GM23338 (cell line): ENCODE data around the gene ZBTB20. TPM values are rescaled to one million over a fixed set of nuclear protein-coding genes. Genes with fewer than 3 reads are reported as not detected.

Experiments used
- ATAC-seq: fragments of 200-7000 bp; cut with Tn5 transposase; 3 replicates; pipeline ENCODE4 v1.9.1; 2020
- DNase-seq: peaks from one replicate; pipeline ENCODE4 v3.0.0-alpha.2; 2015; ENCODE audit warnings: low spot score
- H2AFZ ChIP-seq: fragments of 200-600 bp; sonication (generic); 2 replicates; pipeline ENCODE4 v1.8.0; 2016; ENCODE audit warnings: antibody characterized with exemption, mild to moderate bottlenecking, moderate library complexity
- H3F3A ChIP-seq: fragments of 200-600 bp; sonication (generic); replicated peaks from 2 replicates; pipeline ENCODE4 v1.8.0; 2017; ENCODE audit warnings: antibody characterized with exemption, mixed run types, low read depth
- H3K27ac ChIP-seq: fragments of 200-600 bp; sonication (generic); 2 replicates; pipeline ENCODE4 v1.6.1; 2016; ENCODE audit warnings: low read depth
- H3K27me3 ChIP-seq: fragments of 200-600 bp; sonication (generic); 2 replicates; pipeline ENCODE4 v1.8.0; 2016; ENCODE audit warnings: mild to moderate bottlenecking, mixed run types, moderate library complexity; ENCODE audit not compliant: insufficient read depth
- H3K36me3 ChIP-seq: fragments of 200-600 bp; sonication (generic); 2 replicates; pipeline ENCODE4 v1.8.0; 2016; ENCODE audit warnings: mild to moderate bottlenecking; ENCODE audit not compliant: insufficient read depth
- H3K4me1 ChIP-seq: fragments of 200-600 bp; sonication (generic); 2 replicates; pipeline ENCODE4 v1.8.0; 2016; ENCODE audit warnings: mild to moderate bottlenecking, moderate library complexity; ENCODE audit not compliant: insufficient read depth
- H3K4me2 ChIP-seq: fragments of 200-600 bp; sonication (generic); 2 replicates; pipeline ENCODE4 v1.7.1; 2017; ENCODE audit warnings: mixed run types
- H3K4me3 ChIP-seq: fragments of 200-600 bp; sonication (generic); 2 replicates; pipeline ENCODE4 v1.6.1; 2016; ENCODE audit warnings: mixed run types
- H3K79me2 ChIP-seq: fragments of 200-600 bp; sonication (generic); replicated peaks from 2 replicates; pipeline ENCODE4 v1.8.0; 2017; ENCODE audit warnings: mild to moderate bottlenecking; ENCODE audit not compliant: insufficient read depth
- H3K9me2 ChIP-seq: fragments of 200-600 bp; sonication (generic); 2 replicates; pipeline ENCODE4 v1.8.0; 2017; ENCODE audit not compliant: insufficient read depth
- H4K20me1 ChIP-seq: fragments of 200-600 bp; sonication (generic); replicated peaks from 2 replicates; pipeline ENCODE4 v1.8.0; 2017; ENCODE audit warnings: mild to moderate bottlenecking; ENCODE audit not compliant: insufficient read depth
- H3K27ac Mint-ChIP-seq: 2 replicates; pipeline ENCODE4 v1.8.0; 2020; ENCODE audit warnings: inconsistent platforms, mild to moderate bottlenecking, moderate library complexity, mixed read lengths
- H3K27me3 Mint-ChIP-seq: 3 replicates; pipeline ENCODE4 v1.8.0; 2022; ENCODE audit warnings: low read depth, mild to moderate bottlenecking, moderate library complexity, mixed read lengths, inconsistent platforms; ENCODE audit not compliant: insufficient read depth, poor library complexity
- H3K36me3 Mint-ChIP-seq: 3 replicates; pipeline ENCODE4 v1.8.0; 2021; ENCODE audit warnings: low read depth, mild to moderate bottlenecking, inconsistent platforms, moderate library complexity, mixed read lengths
- H3K4me1 Mint-ChIP-seq: 3 replicates; pipeline ENCODE4 v1.8.0; 2020; ENCODE audit warnings: mild to moderate bottlenecking, inconsistent platforms, mixed read lengths
- H3K4me3 Mint-ChIP-seq: 3 replicates; pipeline ENCODE4 v1.8.0; 2021; ENCODE audit warnings: moderate library complexity, mild to moderate bottlenecking, inconsistent platforms, mixed read lengths
- H3K9me3 Mint-ChIP-seq: 3 replicates; pipeline ENCODE4 v1.8.0; 2020; ENCODE audit warnings: moderate library complexity, mild to moderate bottlenecking, inconsistent platforms, mixed read lengths
- CREB1 ChIP-seq: fragments of 250-450 bp; sonication (Bioruptor Pico); IDR thresholded peaks from 2 replicates; pipeline ENCODE4 v1.5.0; 2020; ENCODE audit warnings: low read depth, mild to moderate bottlenecking, moderate library complexity
- ETS1 ChIP-seq: IDR thresholded peaks from 2 replicates; pipeline ENCODE4 v1.6.1; 2016; ENCODE audit warnings: antibody characterized with exemption
- EZH2 ChIP-seq: fragments of 200-600 bp; sonication (generic); IDR thresholded peaks from one replicate; pipeline ENCODE4 v1.8.0; 2017; ENCODE audit warnings: antibody characterized with exemption, mild to moderate bottlenecking, low read depth; ENCODE audit not compliant: unreplicated experiment
- EZH2phosphoT487 ChIP-seq: fragments of 200-600 bp; sonication (generic); IDR thresholded peaks from one replicate; pipeline ENCODE4 v1.8.1; 2018; ENCODE audit warnings: antibody characterized with exemption; ENCODE audit not compliant: unreplicated experiment
- JUNB ChIP-seq: IDR thresholded peaks from one replicate; pipeline ENCODE4 v1.6.1; 2016; ENCODE audit warnings: antibody characterized with exemption; ENCODE audit not compliant: unreplicated experiment
- NANOG ChIP-seq: IDR thresholded peaks from 2 replicates; pipeline ENCODE4 v1.6.1; 2016; ENCODE audit warnings: antibody characterized with exemption, borderline replicate concordance
- POLR2AphosphoS5 ChIP-seq: IDR thresholded peaks from 2 replicates; pipeline ENCODE4 v1.6.1; 2016; ENCODE audit warnings: antibody characterized with exemption, low read depth
- REST ChIP-seq: IDR thresholded peaks from one replicate; pipeline ENCODE4 v1.6.1; 2018; ENCODE audit warnings: antibody characterized with exemption; ENCODE audit not compliant: unreplicated experiment
- STAT1 ChIP-seq: IDR thresholded peaks from one replicate; pipeline ENCODE4 v1.6.1; 2016; ENCODE audit warnings: antibody characterized with exemption; ENCODE audit not compliant: unreplicated experiment
- ZNF114 ChIP-seq: fragments of 250-450 bp; sonication (Bioruptor Pico); IDR thresholded peaks from 2 replicates; pipeline ENCODE4 v1.5.0; 2020; ENCODE audit warnings: mild to moderate bottlenecking, moderate library complexity
- ZNF331 ChIP-seq: fragments of 250-450 bp; sonication (Bioruptor Pico); IDR thresholded peaks from 2 replicates; pipeline ENCODE4 v1.5.0; 2020; ENCODE audit warnings: low read depth, mild to moderate bottlenecking, moderate library complexity
- polyA plus RNA-seq: library from polyadenylated mRNA; unstranded; fragments of >200 nt; fragmentation: Nextera tagmentation; extraction: Ambion mirVana; gene quantifications from 2 replicates; pipeline ENCODE4 v1.2.1, GENCODE V29; 2016
- total RNA-seq: library from RNA; depleted of rRNA; stranded (reverse); fragments of >200 nt; shearing (Covaris generic); gene quantifications from 2 replicates; pipeline ENCODE4 v1.2.3, GENCODE V29; 2014
- TF ChIP-seq, protein P1 (sequence below), 2 experiments: fragments of 200-600 bp in 1 of 2; sonication (generic) in 1 of 2; conservative IDR thresholded peaks; 2 replicates each; pipeline versions ENCODE4 v1.5.1 to v1.6.1; 2016 to 2017; ENCODE audit warnings: antibody characterized with exemption in 2 of 2, low read depth in 2 of 2, mild to moderate bottlenecking in 2 of 2, moderate library complexity in 1 of 2
- TF ChIP-seq, protein P2 (sequence below): fragments of 250-450 bp; sonication (Bioruptor Pico); IDR thresholded peaks from 2 replicates; pipeline ENCODE4 v1.5.0; 2020; ENCODE audit warnings: mild to moderate bottlenecking, moderate library complexity

ZBTB20 gene
- total and polyA plus RNA-seq, 2 experiments from 2014 or later, result 2.0 to 3.3 TPM

GRCh38 chr3:114550165-114550564 lies 596.9 kb downstream of the ZBTB20 start:
- no peaks in the 10 kb centered on the region for H3F3A ChIP-seq
- H3K9me3 Mint-ChIP-seq, result no peaks in the 10 kb centered on the region
- no peaks in the 10 kb centered on the region for H3K36me3 ChIP-seq
- H3K27me3 Mint-ChIP-seq, result no peaks in the 10 kb centered on the region
- no peaks in the 10 kb centered on the region for H3K4me1 ChIP-seq
- no peaks in the 10 kb centered on the region for H3K36me3 Mint-ChIP-seq
- ATAC-seq, result no peak
- H3K79me2 ChIP-seq, result no peaks in the 10 kb centered on the region
- no peaks in the 10 kb centered on the region for H3K9me2 ChIP-seq
- H3K4me3 Mint-ChIP-seq, result no peak overlapping the region
- no peak for DNase-seq
- H3K27ac Mint-ChIP-seq, result no peak overlapping the region
- no peaks in the 10 kb centered on the region for H3K4me1 Mint-ChIP-seq
- no peak overlapping the region for H3K27ac ChIP-seq
- no peak for TF ChIP-seq REST
- TF ChIP-seq, protein P1, sequence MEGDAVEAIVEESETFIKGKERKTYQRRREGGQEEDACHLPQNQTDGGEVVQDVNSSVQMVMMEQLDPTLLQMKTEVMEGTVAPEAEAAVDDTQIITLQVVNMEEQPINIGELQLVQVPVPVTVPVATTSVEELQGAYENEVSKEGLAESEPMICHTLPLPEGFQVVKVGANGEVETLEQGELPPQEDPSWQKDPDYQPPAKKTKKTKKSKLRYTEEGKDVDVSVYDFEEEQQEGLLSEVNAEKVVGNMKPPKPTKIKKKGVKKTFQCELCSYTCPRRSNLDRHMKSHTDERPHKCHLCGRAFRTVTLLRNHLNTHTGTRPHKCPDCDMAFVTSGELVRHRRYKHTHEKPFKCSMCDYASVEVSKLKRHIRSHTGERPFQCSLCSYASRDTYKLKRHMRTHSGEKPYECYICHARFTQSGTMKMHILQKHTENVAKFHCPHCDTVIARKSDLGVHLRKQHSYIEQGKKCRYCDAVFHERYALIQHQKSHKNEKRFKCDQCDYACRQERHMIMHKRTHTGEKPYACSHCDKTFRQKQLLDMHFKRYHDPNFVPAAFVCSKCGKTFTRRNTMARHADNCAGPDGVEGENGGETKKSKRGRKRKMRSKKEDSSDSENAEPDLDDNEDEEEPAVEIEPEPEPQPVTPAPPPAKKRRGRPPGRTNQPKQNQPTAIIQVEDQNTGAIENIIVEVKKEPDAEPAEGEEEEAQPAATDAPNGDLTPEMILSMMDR (conservative IDR thresholded peaks at IDR 0.05; ENCODE audit: low read depth in 2 of 2), result no peak
- no peak for TF ChIP-seq STAT1
- no peak for TF ChIP-seq NANOG
- no peak for TF ChIP-seq ETS1
- TF ChIP-seq CREB1 (CRISPR knock-in tag), result no peak
- no peak for TF ChIP-seq JUNB
- TF ChIP-seq POLR2AphosphoS5, result no peak
- TF ChIP-seq, protein P2, sequence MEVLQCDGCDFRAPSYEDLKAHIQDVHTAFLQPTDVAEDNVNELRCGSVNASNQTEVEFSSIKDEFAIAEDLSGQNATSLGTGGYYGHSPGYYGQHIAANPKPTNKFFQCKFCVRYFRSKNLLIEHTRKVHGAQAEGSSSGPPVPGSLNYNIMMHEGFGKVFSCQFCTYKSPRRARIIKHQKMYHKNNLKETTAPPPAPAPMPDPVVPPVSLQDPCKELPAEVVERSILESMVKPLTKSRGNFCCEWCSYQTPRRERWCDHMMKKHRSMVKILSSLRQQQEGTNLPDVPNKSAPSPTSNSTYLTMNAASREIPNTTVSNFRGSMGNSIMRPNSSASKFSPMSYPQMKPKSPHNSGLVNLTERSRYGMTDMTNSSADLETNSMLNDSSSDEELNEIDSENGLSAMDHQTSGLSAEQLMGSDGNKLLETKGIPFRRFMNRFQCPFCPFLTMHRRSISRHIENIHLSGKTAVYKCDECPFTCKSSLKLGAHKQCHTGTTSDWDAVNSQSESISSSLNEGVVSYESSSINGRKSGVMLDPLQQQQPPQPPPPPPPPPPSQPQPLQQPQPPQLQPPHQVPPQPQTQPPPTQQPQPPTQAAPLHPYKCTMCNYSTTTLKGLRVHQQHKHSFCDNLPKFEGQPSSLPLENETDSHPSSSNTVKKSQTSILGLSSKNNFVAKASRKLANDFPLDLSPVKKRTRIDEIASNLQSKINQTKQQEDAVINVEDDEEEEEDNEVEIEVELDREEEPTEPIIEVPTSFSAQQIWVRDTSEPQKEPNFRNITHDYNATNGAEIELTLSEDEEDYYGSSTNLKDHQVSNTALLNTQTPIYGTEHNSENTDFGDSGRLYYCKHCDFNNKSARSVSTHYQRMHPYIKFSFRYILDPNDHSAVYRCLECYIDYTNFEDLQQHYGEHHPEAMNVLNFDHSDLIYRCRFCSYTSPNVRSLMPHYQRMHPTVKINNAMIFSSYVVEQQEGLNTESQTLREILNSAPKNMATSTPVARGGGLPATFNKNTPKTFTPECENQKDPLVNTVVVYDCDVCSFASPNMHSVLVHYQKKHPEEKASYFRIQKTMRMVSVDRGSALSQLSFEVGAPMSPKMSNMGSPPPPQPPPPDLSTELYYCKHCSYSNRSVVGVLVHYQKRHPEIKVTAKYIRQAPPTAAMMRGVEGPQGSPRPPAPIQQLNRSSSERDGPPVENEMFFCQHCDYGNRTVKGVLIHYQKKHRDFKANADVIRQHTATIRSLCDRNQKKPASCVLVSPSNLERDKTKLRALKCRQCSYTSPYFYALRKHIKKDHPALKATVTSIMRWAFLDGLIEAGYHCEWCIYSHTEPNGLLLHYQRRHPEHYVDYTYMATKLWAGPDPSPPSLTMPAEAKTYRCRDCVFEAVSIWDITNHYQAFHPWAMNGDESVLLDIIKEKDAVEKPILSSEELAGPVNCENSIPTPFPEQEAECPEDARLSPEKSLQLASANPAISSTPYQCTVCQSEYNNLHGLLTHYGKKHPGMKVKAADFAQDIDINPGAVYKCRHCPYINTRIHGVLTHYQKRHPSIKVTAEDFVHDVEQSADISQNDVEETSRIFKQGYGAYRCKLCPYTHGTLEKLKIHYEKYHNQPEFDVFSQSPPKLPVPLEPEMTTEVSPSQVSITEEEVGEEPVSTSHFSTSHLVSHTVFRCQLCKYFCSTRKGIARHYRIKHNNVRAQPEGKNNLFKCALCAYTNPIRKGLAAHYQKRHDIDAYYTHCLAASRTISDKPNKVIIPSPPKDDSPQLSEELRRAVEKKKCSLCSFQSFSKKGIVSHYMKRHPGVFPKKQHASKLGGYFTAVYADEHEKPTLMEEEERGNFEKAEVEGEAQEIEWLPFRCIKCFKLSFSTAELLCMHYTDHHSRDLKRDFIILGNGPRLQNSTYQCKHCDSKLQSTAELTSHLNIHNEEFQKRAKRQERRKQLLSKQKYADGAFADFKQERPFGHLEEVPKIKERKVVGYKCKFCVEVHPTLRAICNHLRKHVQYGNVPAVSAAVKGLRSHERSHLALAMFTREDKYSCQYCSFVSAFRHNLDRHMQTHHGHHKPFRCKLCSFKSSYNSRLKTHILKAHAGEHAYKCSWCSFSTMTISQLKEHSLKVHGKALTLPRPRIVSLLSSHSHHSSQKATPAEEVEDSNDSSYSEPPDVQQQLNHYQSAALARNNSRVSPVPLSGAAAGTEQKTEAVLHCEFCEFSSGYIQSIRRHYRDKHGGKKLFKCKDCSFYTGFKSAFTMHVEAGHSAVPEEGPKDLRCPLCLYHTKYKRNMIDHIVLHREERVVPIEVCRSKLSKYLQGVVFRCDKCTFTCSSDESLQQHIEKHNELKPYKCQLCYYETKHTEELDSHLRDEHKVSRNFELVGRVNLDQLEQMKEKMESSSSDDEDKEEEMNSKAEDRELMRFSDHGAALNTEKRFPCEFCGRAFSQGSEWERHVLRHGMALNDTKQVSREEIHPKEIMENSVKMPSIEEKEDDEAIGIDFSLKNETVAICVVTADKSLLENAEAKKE (CRISPR knock-in tag), result no peak
- TF ChIP-seq ZNF331 (CRISPR knock-in tag), result no peak
- no peak for TF ChIP-seq EZH2
- TF ChIP-seq ZNF114 (CRISPR knock-in tag), result no peak
- no peak for TF ChIP-seq EZH2phosphoT487
- H3K27me3 ChIP-seq, result no peaks in the 10 kb centered on the region
- H2AFZ ChIP-seq, result peak overlapping the region; percentile 34; the same call in 1 of the 2 replicates
- H4K20me1 ChIP-seq, result no peaks in the 10 kb centered on the region
- H3K4me3 ChIP-seq, result no peak overlapping the region
- H3K4me2 ChIP-seq, result no peak overlapping the region
